ENCODE data around the gene TNFAIP2.

The TNFAIP2 gene

DNA sequence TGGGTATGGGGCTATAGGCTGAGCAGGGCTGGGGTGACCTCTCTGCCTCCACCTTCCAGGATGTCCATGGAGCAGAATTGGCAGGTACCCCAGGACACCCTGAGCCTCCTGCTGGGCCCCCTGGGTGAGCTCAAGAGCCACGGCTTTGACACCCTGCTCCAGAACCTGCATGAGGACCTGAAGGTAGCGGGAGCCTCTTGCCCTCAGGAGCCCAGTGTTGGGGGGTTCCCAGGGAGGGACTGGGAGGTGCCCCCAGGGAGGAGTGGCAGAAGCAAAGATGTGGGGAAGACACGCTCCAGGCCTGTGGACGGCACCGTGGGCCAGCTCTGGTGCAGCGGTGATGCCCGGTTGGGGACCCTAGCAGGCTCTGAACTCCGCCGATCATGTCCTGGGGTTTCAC, 8.3 kb downstream of the TNFAIP2 start:
- no peak overlapping the region for H3K4me3 ChIP-seq (ENCODE audit: low read depth, low read length)
- TF ChIP-seq CTCF (IDR thresholded peaks at IDR 0.05; ENCODE audit: borderline replicate concordance, insufficient read depth, low read depth, low read length): no peak

DNA sequence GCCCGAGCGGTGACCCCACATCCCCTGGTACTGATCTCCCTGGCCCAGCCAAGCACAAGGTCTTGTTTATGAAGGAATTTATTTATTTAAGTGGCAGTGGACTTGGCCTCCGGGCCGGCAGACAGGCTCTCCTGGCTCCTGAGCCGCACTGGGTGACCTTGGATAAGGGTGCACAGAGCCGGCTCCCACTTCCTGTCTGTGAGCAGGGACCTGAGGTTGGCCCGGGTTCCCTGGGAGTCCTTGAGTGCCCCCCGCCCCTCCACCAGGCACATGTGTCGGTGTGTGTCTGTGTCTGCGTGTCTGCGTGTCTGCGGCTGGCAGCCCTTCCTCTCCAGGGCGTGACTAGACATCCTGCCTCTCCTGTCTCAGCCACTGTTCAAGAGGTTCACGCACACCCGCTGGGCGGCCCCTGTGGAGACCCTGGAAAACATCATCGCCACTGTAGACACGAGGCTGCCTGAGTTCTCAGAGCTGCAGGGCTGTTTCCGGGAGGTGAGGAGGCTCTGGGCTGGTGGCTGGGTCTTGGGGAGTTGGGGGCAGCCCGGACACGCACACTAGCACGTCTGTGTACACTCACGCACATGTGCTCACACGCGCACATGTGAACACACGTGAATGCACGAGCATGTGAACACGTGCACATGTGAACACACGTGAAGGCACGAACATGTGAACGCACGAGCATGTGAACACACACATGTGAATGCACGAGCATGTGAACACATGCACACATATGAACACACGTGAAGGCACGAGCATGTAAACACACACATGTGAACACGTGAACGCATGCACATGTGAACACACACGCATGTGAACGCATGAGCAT, 9.3 kb downstream of the TNFAIP2 start:
- TF ChIP-seq CTCF (IDR thresholded peaks at IDR 0.05; ENCODE audit: borderline replicate concordance, insufficient read depth, low read depth, low read length): no peak
- no peak overlapping the region for H3K4me3 ChIP-seq (ENCODE audit: low read depth, low read length)

- H3K4me3 ChIP-seq (ENCODE audit: low read depth, low read length): no peak overlapping the region
- no peak for TF ChIP-seq CTCF (IDR thresholded peaks at IDR 0.05; ENCODE audit: borderline replicate concordance, insufficient read depth, low read depth, low read length)
These were observed 10.2 kb downstream of the TNFAIP2 start for GRCh38 chr14:103133210-103134140.

DNA sequence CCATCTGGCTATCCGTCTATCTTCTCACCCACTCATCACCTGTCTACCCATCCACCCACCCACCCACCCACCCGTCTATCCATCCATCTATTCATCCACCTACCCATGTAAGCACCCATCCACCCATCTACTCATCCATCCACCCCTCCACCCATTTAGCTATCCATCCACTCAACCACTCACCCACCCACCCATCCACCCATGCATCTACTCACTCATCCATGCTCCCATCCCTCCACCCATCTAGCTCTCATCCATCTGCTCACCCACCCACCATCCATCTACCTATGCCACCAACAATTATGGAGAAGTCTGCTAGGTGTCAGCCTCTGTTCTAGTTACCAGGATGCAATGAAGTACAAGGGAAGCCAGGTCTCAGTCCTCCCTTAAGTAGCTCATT, 11.1 kb downstream of the TNFAIP2 start:
- TF ChIP-seq CTCF (IDR thresholded peaks at IDR 0.05; ENCODE audit: borderline replicate concordance, insufficient read depth, low read depth, low read length): no peak
- no peak overlapping the region for H3K4me3 ChIP-seq (ENCODE audit: low read depth, low read length)

DNA sequence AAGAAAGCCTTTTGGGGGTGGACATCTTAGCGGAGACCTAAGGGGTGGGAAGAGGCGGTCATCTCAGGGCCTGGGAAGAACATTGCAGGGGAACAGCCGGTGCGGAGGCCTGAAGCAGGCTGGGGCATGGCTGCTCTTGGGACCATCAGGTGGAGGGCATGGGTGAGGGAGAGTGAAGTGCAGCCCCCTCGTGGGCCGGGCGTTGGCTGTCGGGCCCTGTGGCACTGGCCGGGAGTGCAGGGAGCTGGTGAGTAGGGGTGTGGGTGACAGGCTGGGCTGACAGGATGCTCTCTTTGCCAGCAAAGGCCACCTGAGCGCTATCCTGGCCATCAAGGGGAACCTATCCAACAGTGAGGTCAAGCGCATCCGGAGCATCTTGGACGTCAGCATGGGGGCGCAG, 11.7 kb downstream of the TNFAIP2 start:
- no peak overlapping the region for H3K4me3 ChIP-seq (ENCODE audit: low read depth, low read length)
- TF ChIP-seq CTCF (IDR thresholded peaks at IDR 0.05; ENCODE audit: borderline replicate concordance, insufficient read depth, low read depth, low read length): no peak

GRCh38 chr14:103135333-103136260, 12.3 kb downstream of the TNFAIP2 start:
- TF ChIP-seq CTCF (IDR thresholded peaks at IDR 0.05; ENCODE audit: borderline replicate concordance, insufficient read depth, low read depth, low read length): no peak
- H3K4me3 ChIP-seq (ENCODE audit: low read depth, low read length): no peak overlapping the region
